Right renal pelvis (tissue), 4 donors: ENCODE results near the gene IFNA5. TPM values are rescaled to one million over a fixed set of nuclear protein-coding genes. Genes with fewer than 3 reads are reported as not detected.
A peak's percentile ranks its signal among the peaks of the same experiment; 100 is the strongest.

ENCODE experiments used
- DNase-seq, 4 donors: peaks; one replicate each; pipeline ENCODE4 v3.0.0-alpha.2; 2013; ENCODE audit warnings: low read depth in 4 of 4, low spot score in 3 of 4, missing footprints in 1 of 4
- polyA plus RNA-seq, 4 donors: library from polyadenylated mRNA; unstranded; fragments of 120-200 nt; gene quantifications; one replicate each; pipeline ENCODE4 v1.2.1, GENCODE V29; 2013; ENCODE audit not compliant: insufficient read length in 4 of 4

The IFNA5 gene
- not detected for polyA plus RNA-seq

DNA sequence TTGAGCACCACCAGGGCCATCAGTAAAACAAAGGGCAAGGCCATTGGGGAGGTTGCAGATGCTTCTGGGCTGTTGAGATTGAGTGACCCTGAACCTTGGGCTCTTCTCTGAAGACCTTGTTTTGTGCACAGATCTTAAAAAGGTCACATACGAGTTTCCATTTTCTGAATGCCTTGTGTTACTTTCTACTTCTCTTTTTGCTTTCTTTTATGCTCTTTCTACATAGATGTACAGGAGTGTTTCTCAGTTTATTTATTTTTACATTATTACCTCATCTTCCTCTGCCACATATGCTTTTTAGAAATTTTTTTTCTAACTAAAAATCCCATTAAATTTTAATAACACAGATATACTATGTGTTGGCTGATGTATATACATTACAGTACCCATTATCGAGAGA is at the start of gene IFNA5:
IFNA5 (minus strand) TSS at position 101 of the 400 bp plus-strand sequence; CDS start at position 44, 57 bp downstream.
- DNase-seq = no peak

DNA sequence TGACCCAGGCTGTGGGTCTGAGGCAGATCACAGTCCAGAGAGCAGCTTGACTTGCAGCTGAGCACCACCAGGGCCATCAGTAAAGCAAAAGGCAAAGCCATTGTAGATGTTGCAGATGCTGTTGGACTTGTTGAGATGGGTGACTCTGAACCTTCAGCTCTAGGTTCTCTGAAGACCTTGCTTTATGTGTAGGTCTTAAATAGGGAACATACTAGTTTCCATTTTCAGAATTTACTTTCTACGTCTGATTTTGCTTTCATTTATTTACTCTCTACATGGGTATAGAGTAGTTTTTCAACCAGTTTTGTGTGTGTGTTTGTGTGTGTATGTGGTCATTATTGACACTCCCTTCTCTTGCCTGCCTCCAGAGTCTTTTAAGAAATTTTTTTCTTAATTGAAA is 45.7 kb upstream of the IFNA5 start, which contains the start of gene IFNA6:
IFNA6 (minus strand) TSS at position 101 of the 400 bp plus-strand sequence; CDS start at position 101, 0 bp downstream.
- no peak for DNase-seq

DNA sequence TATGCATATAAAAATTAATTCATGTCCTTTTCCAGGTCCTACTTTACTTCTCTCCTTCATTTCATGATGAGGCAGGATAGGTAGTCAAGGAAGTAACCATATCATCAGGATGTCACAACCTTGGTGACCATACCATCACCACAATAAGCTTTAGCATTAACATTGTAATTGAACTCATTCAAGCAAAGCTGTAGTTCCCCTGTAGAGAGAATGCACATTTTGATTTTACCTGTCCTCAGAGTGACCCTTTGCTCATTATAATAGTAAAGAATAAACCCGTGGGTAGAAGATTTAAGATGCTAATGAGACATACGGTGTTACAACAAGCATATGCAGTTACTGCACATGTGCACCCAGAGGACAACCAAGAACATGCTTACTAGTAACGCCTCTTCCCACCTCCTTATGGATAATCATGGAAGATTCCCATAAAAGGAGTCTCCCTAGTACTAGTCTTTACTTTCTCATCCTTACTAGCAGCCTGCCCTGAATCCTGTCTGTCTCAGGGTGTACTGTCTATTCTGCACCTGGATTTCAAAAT is 43.4 kb upstream of the IFNA5 start:
- no peak for DNase-seq

DNA sequence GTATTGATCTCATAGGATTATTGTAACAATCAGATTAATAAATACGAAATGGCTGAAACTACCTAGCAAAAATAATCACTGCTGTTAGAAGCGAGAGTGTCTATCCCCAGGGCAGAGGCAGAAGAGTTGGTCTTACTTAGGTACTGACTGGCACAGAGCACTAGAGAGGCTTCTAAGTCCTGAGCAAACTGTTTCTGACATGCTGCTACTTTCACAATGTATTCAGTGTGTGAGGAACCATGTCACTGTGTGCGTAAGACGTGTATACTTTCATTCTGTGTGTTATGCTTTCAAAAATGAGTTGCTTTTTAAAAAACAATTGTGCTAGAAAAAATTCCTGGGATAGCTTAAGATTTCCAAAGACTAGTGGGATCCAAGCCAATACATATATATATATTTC is 35.6 kb upstream of the IFNA5 start:
- DNase-seq = no peak

DNA sequence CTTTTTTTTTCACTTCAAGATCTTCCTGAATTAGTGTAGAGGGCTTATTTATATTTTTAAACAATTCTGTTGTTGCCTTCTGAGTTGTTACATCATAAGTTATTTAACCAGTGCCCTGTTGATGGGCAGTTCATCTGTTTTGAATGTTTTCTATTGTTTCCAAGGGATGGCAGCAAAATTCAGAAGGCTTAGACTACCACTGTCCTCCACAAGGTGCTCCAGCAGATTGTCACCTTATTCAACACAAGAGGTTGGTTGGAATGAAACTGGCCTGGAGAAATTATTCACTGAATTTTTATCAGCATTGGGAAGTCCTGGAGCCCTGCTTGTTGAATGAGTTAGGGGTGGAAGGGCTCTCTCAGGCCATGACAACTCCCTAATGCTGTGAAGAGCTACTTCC is 31.3 kb upstream of the IFNA5 start:
- no peak for DNase-seq

DNA sequence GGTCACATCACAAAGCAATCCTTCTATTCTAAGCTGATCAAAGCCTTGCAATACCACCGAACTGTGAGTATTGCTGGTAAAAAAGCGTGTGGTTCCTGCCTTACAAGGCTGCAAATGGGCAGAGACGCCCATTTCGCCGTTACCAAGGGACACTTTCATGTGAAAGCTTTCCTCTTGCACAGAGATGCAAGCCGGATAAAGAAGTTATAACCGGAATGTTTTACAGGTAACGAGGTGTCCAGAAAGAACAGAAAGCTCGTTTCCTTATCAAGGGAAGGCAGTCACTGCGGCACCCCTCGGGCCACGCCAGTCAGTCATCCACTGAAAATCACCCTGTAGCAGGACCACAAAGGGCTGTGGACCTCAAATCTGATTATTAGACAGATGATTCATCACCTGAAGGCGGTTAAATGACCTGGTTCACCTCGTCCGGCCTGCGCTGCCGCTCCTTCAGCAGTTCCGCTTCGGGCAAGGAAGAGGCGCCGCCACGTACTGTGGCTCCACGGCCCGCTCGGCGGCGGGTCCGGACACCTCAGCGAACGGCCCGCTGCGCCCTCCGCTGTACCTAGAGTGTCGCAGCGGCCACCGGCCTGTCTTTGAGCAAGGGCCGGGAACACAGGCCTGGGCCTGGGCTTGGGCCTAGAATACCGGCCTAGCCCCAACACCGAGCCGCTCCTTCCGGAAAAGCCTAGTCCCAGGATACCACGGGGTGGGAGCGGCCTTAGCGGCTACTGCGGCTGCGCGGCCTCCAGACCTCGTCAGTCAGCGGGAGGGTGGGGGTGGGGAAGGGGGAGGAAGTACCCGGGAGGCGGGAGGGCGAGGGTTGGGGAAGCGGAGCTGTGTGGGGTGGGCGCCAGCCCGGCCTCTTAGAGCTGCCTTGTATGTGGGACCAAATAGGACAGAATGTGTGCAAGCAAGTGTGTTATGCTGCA is 29.9 kb upstream of the IFNA5 start, which contains the start of gene KLHL9:
KLHL9 (minus strand) TSS at position 704 of the 932 bp plus-strand sequence; CDS start at position 159, 545 bp downstream.
- DNase-seq = peak; percentile 83 to 93 (median 86)

DNA sequence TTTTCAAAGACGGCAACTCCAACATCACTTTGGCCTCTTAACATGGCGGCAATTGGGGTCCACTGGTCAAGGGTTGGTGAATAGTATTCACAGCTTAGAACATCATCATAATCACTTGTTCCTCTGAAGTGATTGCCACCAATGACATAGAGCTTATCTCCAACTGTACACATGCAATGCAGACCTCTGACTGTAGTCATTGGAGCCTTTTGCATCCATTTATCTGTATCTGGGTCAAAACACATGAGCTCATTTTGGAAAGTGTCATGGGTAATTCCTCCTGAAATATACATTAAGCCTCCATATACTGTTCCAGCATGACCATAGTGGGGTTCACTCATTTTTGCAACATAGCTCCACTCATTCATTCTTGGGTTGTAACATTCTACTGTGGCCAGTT is 28.1 kb upstream of the IFNA5 start:
- no peak for DNase-seq

DNA sequence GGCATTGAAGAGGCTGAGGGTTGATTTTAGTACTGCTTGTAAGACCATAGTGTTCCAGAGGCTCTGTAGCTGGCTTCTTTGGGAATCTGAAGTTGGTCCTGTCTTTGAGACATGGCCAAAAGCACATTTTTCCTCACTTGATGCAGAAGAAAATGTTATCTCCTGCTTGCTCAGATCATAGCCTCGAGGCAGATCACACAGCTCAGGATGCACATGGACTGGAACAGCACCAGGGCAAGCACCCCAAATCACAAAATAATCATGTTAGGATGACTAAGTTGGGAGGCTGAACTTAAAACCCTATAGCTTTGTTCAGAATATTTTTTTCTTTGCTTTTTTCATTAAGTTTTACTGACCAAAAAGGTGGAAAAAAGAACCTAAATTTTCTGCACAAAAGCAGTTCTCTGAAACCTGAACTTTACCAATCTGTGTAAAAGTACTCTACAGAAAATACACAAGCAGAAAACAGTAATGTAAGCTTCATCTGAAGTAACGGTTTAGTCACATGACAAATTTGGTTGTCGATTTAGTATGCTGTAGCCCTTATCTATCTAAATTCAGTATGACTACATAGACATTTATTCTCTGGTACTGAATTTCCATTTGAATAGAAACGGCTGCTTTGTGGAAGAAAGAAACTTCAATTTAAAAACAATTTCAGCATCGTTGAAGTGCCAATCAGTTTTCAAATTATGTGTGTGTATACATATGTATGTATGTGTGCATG is 26.7 kb upstream of the IFNA5 start:
- no peak for DNase-seq

DNA sequence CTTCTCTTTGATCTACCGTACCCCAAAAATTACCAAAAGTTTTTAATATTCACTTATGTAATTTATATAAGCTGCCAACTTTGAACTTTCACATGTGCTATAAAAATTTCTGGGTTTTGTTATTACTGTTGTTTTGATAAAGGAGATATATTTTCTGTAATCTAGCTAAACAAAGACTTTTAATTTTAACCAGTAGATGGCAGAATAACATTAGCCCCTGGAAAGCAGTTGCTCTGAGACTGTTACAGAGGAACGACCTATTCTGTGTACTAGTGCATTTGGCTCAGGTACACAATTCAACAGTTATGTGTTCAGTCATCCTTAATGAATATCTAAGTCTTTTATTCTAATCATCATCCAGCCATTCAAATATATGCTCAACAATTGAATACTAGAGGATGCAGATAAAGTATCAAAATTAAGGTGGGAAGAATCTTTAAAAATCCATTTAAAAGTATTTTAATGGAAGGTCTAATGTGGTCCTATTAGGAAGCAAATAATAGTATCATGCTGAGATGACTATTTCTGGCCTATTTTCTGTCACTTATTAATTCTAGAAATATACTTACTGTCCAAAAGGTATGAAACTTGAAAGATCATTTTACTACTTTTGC is 21.5 kb upstream of the IFNA5 start:
- no peak for DNase-seq

DNA sequence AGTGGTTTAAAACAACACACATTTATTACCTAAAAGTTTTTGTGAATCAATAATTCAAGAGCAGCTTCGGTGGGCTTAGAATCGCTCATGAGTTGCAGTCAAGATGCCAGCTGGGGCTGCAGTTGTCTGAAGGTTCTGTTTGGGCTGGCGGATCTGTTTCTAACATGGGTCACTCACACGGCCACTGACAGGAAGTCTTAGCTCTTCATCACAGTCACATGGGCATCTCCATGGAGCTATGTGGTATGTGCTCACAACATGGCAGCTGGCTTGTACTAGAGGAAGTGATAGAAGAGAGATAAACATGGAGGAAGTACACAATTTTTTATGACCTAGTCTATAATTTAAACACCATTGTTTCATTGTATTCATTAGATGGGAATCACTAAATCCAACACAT is 18.9 kb upstream of the IFNA5 start:
- DNase-seq = no peak

DNA sequence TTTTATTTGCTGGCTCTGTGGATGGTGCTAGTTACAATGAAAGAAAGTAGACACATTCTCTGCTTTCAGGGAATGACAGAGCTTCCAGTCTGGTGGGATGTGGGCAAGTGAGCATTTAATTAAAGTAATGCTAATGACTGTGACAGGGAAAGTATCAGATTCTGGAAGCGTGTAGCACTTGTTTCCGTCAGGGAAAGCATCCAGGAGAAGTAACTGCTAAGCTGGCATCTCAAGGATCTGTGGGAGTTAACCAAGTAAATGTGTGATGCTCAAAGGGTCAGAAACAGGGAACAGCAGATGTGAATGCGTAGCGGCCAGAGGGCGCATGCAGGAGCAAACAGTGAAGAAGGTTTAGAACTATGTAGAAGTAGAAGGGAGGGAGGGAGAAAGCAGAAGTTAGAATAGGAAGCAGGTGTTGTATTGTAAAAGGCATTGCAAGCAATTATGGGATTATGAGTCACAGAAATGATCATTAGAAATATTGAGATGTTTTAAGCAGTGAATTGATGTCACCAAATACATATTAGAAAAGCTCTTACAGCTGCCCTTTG is 17.9 kb upstream of the IFNA5 start:
- DNase-seq = no peak

DNA sequence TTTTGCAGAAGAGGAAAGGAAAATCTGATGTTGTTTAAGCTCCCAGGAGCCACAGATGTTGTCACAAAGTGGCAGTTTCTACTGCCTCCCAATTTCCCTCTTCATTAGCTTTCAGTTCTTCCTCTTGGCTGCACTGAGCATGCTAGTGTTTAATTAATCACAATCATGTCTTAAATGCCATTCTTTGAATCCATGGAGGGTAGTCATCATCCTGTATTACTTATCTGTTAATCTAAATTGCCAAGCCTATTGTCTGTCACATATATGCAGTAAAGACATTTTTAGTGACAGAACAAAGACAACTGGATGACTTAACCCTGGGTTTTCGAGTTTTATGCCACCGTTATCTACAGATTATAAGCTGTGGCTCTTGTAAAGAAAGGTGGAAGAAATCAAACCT is 15.4 kb upstream of the IFNA5 start:
- no peak for DNase-seq

DNA sequence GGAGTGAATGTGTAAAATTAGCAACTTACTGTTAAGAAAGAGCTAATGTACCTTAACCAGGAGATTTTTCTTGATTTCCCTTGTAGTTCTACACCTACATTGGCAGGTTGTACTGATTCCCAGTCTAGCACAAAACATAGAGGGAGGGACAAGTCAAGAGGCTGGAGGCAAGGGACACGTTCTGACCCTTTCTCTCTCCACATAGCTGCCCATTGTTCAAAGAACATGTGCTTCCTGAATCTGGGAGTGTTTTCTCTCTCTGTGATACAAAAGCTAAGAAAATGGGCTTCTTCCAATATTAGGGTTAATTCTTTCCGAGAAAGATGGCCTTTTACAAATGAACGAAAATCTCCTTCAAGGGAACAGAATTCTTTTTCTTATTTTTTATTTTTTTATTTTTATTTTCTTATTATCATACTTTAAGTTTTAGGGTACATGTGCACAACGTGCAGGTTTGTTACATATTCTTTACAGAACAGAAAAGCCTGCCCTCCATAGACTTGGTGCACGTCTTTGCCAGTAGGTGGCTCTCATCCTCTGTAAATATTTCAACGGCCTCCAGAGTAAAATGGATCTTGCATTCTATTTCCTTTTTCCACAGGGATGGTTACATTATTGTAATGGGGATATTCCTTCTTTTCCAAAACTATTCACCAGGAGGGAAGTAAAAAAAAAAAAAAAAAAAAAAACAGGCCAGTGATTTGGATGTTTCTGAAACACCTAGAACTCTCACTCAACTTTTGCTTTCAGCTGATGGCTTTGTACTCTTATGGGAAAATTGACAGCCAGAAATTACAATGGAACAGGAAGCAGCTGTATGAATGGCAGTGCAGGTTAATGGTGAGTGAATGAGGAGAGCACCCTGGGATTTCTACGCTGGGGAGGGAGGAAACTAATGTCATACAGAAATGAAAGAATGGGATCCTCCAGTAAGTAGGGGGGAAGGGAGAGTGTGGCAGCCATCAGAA is 13.1 kb upstream of the IFNA5 start:
- no peak for DNase-seq

DNA sequence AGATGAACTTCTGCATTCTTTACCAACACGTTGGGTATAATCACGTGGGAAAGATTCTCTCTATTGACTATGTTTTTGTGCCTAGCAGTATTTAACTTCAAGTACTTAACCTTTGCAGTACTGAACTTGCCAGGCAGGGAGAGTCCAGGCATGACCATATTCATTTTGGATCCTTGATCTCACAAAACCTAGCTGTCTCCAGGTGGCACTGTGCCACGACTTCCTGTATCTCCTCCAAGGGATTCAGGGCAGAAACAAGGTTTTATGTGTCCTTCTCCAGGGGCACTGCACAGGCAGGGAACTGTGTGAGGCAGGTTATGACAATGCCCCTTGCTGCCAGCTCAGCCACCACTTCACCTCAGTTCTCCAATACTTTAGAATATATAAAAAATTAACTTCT is 11.7 kb upstream of the IFNA5 start:
- DNase-seq = no peak

DNA sequence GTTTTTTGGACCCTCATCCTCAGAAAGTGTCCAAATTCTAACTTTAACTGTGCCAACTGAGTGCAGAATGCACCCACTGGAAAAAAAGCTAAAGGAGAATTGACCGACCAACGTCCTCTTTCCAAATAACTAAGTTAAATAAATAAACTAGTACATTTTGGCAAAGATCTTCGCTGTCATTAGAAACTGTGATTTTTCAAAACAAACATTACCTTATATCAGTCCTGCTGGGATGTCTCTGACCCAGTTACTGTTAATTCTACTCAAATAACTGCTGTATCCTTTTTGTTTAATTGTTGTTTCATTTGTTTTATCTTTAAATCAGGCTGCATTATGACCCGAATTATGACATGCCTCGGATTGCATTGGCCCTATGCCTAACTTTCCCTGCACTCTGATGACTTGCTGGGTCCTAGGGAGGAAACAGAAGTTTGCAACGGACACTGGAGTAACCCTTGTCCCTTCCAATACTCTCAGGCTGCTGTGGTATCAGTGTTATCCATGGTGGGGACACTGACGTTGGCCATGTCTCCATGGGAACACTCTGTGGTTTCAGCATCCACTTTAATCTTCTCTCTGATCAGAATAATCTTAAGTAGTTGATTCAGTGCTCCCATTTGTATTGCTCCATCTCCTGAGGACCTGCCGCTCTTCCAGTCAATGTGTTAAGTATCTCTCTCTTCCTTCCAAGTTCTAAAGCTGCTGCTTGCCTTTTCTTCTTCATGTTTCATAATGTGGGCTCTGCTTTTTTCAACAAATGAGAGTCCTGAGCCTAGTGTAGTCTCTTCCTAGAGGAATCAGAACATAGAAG is 11.1 kb upstream of the IFNA5 start:
- no peak for DNase-seq

DNA sequence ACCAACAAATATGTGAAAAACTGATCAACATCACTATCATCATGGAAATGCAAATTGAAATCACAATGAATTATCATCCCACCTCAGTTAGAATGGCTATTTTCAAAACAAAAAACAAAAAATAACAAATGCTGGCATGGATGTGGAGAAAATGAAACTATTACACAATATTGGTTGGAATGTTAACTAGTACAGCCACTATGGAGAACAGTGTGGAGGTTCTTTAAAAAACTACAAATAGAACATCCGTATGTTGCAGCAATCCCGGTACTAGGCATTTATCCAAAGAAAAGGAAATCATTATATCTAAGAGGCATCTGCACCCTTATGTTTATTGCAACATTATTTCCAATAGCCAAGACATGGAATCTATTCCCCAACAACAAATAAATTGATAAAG is 9.0 kb upstream of the IFNA5 start:
- no peak for DNase-seq

DNA sequence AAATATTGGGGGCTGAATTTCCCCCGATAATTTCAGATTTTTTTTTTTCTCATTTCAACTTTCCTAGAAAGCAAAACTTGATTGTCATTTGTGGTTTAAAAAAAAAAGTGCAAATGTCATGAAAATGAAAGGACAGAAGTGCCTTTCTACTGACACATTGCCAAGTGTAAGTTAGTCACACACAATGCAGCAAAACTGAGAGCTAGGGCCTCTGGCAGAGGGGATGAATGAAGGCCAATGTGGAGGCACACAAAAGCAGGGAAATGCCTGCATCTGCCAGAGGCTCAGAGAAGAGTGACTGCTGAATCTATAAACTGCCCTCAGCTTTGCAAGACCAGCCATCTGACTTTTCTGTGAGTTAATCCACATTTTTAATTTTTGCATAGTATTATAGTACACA is 6.8 kb upstream of the IFNA5 start:
- no peak for DNase-seq

DNA sequence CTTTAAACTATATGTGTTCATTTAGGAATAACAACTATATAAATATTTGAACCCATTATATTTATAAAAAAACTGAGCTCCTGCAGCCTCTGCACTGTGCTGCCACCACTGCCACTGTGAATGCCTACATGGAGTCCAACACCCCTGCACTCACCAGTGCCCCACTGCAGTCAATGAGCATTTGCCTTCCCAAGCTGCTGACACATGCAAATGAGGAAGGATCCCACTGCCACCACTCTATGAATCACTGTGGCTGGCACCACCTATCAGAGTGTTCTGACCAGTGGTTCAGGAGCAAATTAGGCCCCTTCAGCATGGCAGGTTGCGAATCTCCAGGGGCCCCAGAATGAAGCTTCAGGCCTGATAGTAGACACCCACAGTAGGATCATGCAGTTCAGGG is 9.1 kb downstream of the IFNA5 start:
- no peak for DNase-seq
